Muscle of leg (tissue), 11 donors: ENCODE measurements around the gene RPS6KA2. TPM values are rescaled to one million over a fixed set of nuclear protein-coding genes. Genes with fewer than 3 reads are reported as not detected.

ENCODE experiments used
- DNase-seq: peaks from one replicate; pipeline ENCODE4 v3.0.0; 2013
- H3K27ac ChIP-seq: one replicate; pipeline ENCODE4 v1.5.1; 2013; ENCODE audit warnings: mild to moderate bottlenecking, low read length, control low read depth
- H3K27me3 ChIP-seq: one replicate; pipeline ENCODE4 v1.6.1; 2013; ENCODE audit warnings: low read length; ENCODE audit not compliant: control insufficient read depth, insufficient read depth
- H3K36me3 ChIP-seq: one replicate; pipeline ENCODE4 v1.6.1; 2013; ENCODE audit warnings: low read length; ENCODE audit not compliant: control insufficient read depth, insufficient read depth
- H3K4me1 ChIP-seq: one replicate; pipeline ENCODE4 v1.6.1; 2013; ENCODE audit warnings: low read length; ENCODE audit not compliant: control insufficient read depth, insufficient read depth
- H3K4me3 ChIP-seq: one replicate; pipeline ENCODE4 v1.5.1; 2013; ENCODE audit warnings: low read length, control low read depth
- H3K9me3 ChIP-seq: replicated peaks from 2 replicates; pipeline ENCODE4 v1.6.1; 2013; ENCODE audit warnings: low read depth, low read length; ENCODE audit not compliant: control insufficient read depth
- WGBS: methylation state at CpG from one replicate; pipeline ENCODE4 v1.1.5; 2013; ENCODE audit warnings: missing lambda C conversion rate; ENCODE audit not compliant: insufficient coverage; 5-methylcytosine and 5-hydroxymethylcytosine counted together
- polyA plus RNA-seq, 8 donors: library from polyadenylated mRNA; unstranded; fragments of 120-200 nt; gene quantifications; one replicate each; pipeline versions ENCODE4 v1.2.1 to v1.2.3, GENCODE V29; 2013; ENCODE audit warnings: inconsistent platforms in 1 of 8, low replicate concordance in 1 of 8; ENCODE audit not compliant: insufficient read length in 8 of 8, insufficient read depth in 1 of 8
- total RNA-seq: library from RNA; stranded (reverse); fragments of 120-200 nt; gene quantifications from one replicate; pipeline ENCODE4 v1.2.4, GENCODE V29; 2013

Gene RPS6KA2
- total and polyA plus RNA-seq, 9 donors, result 15.4 to 29.2 (median 24.6) TPM

- no peaks in the 10 kb centered on the region for H3K9me3 ChIP-seq
- no peak for DNase-seq
- no peak overlapping the region for H3K27ac ChIP-seq
- 94% methylated on average over 15 of the region's 22 CpGs for WGBS
- no peaks in the 10 kb centered on the region for H3K27me3 ChIP-seq
- H3K4me1 ChIP-seq, result peaks cover 61% of the 10 kb centered on the region
- H3K36me3 ChIP-seq, result peaks cover 14% of the 10 kb centered on the region
- no peak overlapping the region for H3K4me3 ChIP-seq
These were observed 10.5 kb downstream of the RPS6KA2 start for GRCh38 chr6:166616261-166617238.

GRCh38 chr6:166615059-166615770 lies 11.8 kb downstream of the RPS6KA2 start:
- no peaks in the 10 kb centered on the region for H3K27me3 ChIP-seq
- H3K4me1 ChIP-seq, result peaks cover 56% of the 10 kb centered on the region
- H3K36me3 ChIP-seq, result peaks cover 14% of the 10 kb centered on the region
- peak overlapping the region; percentile 3 for H3K27ac ChIP-seq
- no peak for DNase-seq
- H3K4me3 ChIP-seq, result no peak overlapping the region
- H3K9me3 ChIP-seq, result no peaks in the 10 kb centered on the region
- WGBS, result 87% methylated on average over 14 of the region's 21 CpGs

DNA sequence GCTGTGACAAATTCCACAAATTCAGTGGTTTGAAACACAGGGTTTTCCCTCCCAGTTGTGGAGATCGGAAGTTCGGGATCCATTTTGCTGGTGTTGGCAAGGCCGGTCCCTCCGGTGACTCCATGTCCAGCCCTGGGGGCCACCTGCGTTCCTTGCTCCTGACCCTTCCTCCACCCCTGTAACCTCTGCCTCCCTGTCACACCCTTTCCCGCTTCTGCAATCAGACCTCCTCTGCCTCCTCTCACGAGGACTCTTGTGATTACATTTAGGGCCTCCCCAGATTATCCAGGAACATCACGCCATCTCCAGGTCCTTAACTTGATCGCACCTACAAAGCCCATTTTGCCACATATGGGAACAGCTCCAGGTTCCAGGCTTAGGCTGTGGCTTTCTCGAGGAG lies 12.5 kb downstream of the RPS6KA2 start:
- Histone ChIP-seq H3K27me3 (no peaks in the 10 kb centered on the region), H3K4me3 (no peak overlapping the region), H3K4me1 (peaks cover 56% of the 10 kb centered on the region), H3K36me3 (peaks cover 14% of the 10 kb centered on the region), H3K9me3 (no peaks in the 10 kb centered on the region), H3K27ac (peak overlapping the region; percentile 20)
- no peak for DNase-seq
- WGBS, result 91% methylated on average over 9 of the region's 10 CpGs

GRCh38 chr6:166614171-166614583 lies 12.9 kb downstream of the RPS6KA2 start:
- Histone ChIP-seq H3K27me3 (no peaks in the 10 kb centered on the region), H3K27ac (peak overlapping the region; percentile 20), H3K4me1 (peaks cover 53% of the 10 kb centered on the region), H3K9me3 (no peaks in the 10 kb centered on the region), H3K4me3 (no peak overlapping the region), H3K36me3 (peaks cover 14% of the 10 kb centered on the region)
- DNase-seq, result no peak
- whole genome bisulfite sequencing, result 57% methylated on average over 10 of the region's 12 CpGs

DNA sequence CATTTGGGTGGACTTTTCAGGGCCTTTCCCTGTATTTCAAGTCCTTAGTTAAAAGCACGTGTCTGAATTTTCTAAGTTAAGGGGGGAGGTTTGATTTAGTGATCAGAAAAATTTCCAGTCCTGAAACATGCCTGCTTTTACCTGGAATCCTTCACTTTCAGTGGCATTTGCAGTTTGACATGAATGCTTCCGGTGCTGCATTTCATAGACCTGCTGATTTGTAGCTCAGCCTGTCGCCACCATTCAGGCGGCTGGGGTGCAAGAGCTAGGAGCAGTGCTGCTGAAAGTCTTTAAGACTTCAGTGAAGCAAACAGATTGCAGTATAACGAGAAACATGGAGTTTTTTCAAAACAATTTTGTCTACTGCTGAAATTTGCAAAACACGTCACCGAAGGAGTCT lies 14.0 kb downstream of the RPS6KA2 start:
- Histone ChIP-seq H3K36me3 (peaks cover 5% of the 10 kb centered on the region), H3K4me3 (no peak overlapping the region), H3K27ac (no peak overlapping the region), H3K27me3 (no peaks in the 10 kb centered on the region), H3K4me1 (peaks cover 47% of the 10 kb centered on the region), H3K9me3 (no peaks in the 10 kb centered on the region)
- 84% methylated on average over 6 of the region's 7 CpGs for WGBS
- DNase-seq, result no peak

DNA sequence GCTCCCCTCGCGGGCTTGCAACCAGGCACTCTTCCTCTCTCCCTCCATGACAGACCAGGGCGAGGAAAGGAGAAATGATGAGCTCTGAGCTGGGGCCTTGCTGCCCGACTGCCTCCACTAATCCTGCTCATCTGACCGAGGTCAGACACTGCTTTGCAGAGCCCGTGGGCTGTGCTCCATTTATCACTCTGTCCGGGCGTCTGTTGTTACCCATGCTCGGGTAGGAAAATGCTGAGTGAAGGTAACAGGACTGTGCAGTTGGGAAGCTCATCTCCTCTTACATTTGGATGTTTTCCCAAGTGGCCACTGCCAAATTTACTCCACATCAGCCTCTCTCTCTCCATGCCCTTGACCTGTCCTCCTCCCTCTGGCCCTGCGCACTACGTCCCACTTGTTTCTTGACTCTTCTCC lies 14.6 kb downstream of the RPS6KA2 start:
- Histone ChIP-seq H3K27ac (no peak overlapping the region), H3K27me3 (no peaks in the 10 kb centered on the region), H3K36me3 (peaks cover 1% of the 10 kb centered on the region), H3K4me1 (peaks cover 47% of the 10 kb centered on the region), H3K9me3 (no peaks in the 10 kb centered on the region), H3K4me3 (no peak overlapping the region)
- 68% methylated on average over 7 of the region's 11 CpGs for WGBS
- DNase-seq, result peak; percentile 59

GRCh38 chr6:166611631-166612030 lies 15.4 kb downstream of the RPS6KA2 start:
- Histone ChIP-seq H3K27me3 (no peaks in the 10 kb centered on the region), H3K9me3 (no peaks in the 10 kb centered on the region), H3K27ac (no peak overlapping the region), H3K4me3 (no peak overlapping the region), H3K36me3 (no peaks in the 10 kb centered on the region), H3K4me1 (peaks cover 47% of the 10 kb centered on the region)
- 69% methylated on average over 3 of the region's 4 CpGs for WGBS
- no peak for DNase-seq

GRCh38 chr6:166610069-166610468 lies 17.0 kb downstream of the RPS6KA2 start:
- peak overlapping the region; percentile 9 for H3K27ac ChIP-seq
- no peak for DNase-seq

DNA sequence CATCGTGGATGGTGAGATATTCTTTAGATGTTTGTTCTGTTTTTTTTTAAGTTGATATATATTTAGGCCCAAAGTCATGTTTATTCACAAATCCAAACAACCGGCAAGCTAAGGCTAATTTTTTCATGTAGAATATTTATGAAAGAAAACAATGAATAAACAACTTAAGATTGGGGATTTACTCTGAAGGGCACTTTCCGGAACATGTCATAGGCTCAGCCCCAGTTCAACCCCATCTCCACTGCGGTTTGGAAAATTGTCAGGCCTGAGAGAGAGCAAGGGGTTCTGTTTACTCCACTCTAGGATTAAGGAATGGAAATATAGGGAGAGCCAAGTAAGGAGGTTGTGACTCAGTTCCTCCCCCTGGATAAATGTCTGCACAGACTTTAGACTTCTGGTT lies 18.3 kb downstream of the RPS6KA2 start:
- Histone ChIP-seq H3K36me3 (no peaks in the 10 kb centered on the region), H3K27me3 (no peaks in the 10 kb centered on the region), H3K4me3 (no peak overlapping the region), H3K4me1 (peaks cover 26% of the 10 kb centered on the region), H3K9me3 (no peaks in the 10 kb centered on the region), H3K27ac (no peak overlapping the region)
- DNase-seq, result no peak
- whole genome bisulfite sequencing, result no CpG with 5 or more reads among the region's 4 CpGs

More at GRCh38 chr6:166610069-166610468, 17.0 kb downstream of the RPS6KA2 start:
- no peaks in the 10 kb centered on the region for H3K9me3 ChIP-seq
- no peak overlapping the region for H3K4me3 ChIP-seq
- no peaks in the 10 kb centered on the region for H3K36me3 ChIP-seq
- 63% methylated on average over 5 of the region's 9 CpGs for WGBS
- H3K27me3 ChIP-seq, result no peaks in the 10 kb centered on the region
- peaks cover 39% of the 10 kb centered on the region for H3K4me1 ChIP-seq

DNA sequence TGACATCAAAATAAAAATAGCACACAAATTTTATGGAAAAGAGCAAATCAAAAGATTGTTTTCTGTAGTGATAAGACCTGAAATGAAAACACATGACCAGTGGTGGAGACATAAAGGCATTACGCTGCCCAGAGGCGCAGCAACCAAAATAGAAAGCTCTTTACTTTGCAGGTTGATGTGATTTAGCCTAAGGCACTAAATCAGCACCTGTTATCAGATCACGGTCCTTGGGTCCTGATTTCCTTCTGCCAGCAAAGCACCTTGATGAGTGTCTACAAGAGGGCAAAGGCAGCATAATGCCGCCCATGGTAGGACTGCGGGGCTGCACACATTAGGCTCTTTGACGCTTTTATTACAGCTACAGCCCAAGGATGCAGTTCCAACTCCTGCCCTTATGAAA lies 21.3 kb downstream of the RPS6KA2 start:
- no peak overlapping the region for H3K4me3 ChIP-seq
- no peak for DNase-seq
- no peak overlapping the region for H3K27ac ChIP-seq
- 79% methylated on average over 3 of the region's 6 CpGs for WGBS
- no peaks in the 10 kb centered on the region for H3K27me3 ChIP-seq
- H3K4me1 ChIP-seq, result peaks cover 12% of the 10 kb centered on the region
- no peaks in the 10 kb centered on the region for H3K9me3 ChIP-seq
- no peaks in the 10 kb centered on the region for H3K36me3 ChIP-seq
